ENCODE data around the gene SPEM2.

SPEM2 gene

DNA sequence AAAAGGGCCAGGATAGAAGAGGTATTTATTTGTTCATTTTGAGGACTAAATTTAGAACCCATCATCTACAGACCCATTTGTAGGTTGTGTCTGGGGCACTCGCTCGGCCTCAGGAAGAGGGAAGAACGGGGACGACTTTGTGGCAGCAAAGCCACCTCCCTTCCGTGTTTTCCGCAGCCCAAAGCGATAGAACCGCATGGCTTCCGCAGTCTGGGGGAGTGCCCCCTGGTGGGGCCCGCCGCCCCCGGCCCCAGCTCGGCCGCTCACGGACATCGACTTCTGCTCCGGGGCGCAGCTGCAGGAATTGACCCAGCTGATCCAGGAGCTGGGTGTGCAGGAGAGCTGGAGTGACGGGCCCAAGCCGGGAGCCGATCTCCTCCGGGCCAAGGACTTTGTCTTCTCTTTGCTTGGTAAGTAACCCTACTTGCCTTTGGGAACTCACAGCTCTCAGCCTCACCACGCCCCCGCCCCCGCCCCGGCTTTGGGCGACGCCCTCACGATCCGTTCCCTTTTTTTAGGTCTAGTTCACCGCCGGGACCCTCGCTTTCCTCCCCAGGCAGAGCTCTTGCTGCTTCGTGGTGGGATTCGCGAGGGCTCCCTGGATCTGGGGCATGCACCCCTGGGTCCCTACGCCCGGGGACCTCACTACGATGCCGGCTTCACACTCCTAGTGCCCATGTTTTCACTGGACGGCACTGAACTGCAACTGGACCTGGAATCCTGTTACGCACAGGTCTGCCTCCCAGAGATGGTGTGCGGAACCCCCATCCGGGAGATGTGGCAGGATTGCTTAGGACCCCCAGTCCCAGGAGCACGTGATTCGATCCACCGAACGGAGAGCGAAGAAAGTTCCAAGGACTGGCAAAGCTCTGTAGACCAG, 10.5 kb downstream of the SPEM2 start:
- Histone ChIP-seq H3K9ac (ENCODE audit: low read length) (peak overlapping the region; percentile 74), H4K20me1 (ENCODE audit: insufficient read depth, low read length) (no peaks in the 10 kb centered on the region), H3K4me3 (ENCODE audit: low read depth, low read length, poor library complexity, severe bottlenecking) (peak overlapping the region; percentile 76), H3K9me3 (ENCODE audit: low read length) (no peaks in the 10 kb centered on the region), H3K4me1 (ENCODE audit: insufficient read depth, low read length, severe bottlenecking) (peaks cover 47% of the 10 kb centered on the region), H3K36me3 (ENCODE audit: insufficient read depth, low read length) (peaks cover 3% of the 10 kb centered on the region; the same call in 1 of the 2 replicates), H3K9me2 (ENCODE audit: low read depth, low read length) (no peaks in the 10 kb centered on the region), H3K27ac (ENCODE audit: low read depth, low read length, poor library complexity, severe bottlenecking) (peak overlapping the region; percentile 86), H3K27me3 (ENCODE audit: insufficient read depth, low read length) (peaks cover 17% of the 10 kb centered on the region), H2AFZ (ENCODE audit: low read length) (no peak overlapping the region), H3K4me2 (ENCODE audit: low read length) (peak overlapping the region; percentile 99), H3K79me2 (ENCODE audit: insufficient read depth, low read length) (no peaks in the 10 kb centered on the region), H3F3A (ENCODE audit: insufficient read depth, low read length) (no peaks in the 10 kb centered on the region)
- TF ChIP-seq, protein P1, sequence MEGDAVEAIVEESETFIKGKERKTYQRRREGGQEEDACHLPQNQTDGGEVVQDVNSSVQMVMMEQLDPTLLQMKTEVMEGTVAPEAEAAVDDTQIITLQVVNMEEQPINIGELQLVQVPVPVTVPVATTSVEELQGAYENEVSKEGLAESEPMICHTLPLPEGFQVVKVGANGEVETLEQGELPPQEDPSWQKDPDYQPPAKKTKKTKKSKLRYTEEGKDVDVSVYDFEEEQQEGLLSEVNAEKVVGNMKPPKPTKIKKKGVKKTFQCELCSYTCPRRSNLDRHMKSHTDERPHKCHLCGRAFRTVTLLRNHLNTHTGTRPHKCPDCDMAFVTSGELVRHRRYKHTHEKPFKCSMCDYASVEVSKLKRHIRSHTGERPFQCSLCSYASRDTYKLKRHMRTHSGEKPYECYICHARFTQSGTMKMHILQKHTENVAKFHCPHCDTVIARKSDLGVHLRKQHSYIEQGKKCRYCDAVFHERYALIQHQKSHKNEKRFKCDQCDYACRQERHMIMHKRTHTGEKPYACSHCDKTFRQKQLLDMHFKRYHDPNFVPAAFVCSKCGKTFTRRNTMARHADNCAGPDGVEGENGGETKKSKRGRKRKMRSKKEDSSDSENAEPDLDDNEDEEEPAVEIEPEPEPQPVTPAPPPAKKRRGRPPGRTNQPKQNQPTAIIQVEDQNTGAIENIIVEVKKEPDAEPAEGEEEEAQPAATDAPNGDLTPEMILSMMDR (IDR thresholded peaks at IDR 0.05; ENCODE audit: low read length), result peak; percentile 61
- TF ChIP-seq EZH2 (IDR thresholded peaks at IDR 0.05; ENCODE audit: borderline replicate concordance, low read length), result no peak

DNA sequence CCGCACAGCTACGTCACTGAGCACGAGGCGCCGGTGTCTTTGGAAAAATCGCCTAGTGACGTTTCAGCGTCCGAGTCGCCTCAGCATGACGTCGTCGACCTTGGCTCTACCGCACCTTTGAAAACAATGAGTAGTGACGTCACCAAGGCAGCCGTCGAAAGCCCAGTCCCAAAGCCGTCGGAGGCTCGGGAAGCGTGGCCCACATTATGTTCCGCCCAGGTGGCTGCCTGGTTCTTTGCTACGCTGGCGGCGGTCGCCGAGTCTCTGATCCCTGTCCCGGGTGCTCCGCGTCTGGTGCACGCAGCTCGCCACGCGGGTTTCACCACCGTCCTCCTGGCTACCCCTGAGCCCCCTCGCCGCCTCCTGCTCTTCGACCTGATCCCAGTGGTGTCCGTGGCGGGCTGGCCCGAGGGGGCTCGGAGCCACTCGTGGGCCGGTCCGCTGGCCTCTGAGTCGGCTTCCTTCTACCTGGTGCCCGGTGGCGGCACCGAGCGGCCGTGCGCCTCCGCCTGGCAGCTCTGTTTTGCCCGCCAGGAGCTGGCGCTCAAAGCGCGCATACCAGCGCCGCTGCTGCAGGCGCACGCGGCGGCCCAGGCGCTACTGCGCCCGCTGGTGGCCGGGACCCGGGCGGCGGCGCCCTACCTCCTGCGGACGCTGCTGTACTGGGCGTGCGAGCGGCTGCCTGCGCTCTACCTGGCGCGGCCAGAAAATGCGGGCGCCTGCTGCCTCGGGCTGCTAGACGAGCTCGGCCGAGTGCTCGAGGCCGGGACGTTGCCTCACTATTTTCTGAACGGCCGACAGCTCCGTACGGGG, 11.3 kb downstream of the SPEM2 start:
- Histone ChIP-seq H3K27ac (ENCODE audit: low read depth, low read length, poor library complexity, severe bottlenecking) (peak overlapping the region; percentile 86), H3K9ac (ENCODE audit: low read length) (peak overlapping the region; percentile 74)
- TF ChIP-seq, protein P1 (IDR thresholded peaks at IDR 0.05; ENCODE audit: low read length), result peak; percentile 88
- no peak for TF ChIP-seq EZH2 (IDR thresholded peaks at IDR 0.05; ENCODE audit: borderline replicate concordance, low read length)

DNA sequence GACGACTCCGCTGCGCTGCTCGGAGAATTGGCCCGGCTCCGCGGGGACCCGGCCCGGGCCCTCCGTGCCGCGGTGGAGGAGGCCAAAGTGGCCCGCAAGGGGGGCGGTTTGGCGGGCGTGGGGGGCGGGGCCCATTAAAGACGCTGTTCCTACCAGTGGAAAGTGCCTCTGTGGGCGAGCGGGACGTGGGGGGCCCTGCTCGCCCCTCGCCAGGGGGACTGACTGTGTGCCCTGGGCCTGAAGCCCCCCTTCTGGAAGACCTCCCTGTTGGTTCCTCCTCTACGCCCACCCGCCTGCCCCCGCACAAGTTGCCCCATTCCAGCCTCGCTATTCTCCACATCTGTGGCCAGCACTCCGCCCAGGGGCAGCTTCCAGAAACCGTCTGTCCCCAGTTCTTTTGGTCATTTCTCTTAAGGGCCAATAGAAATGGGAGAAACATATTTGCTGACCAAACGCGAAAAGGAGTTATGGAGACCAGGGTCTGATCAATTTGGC, 12.0 kb downstream of the SPEM2 start:
- H3K27ac ChIP-seq (ENCODE audit: low read depth, low read length, poor library complexity, severe bottlenecking), result no peak overlapping the region
- no peaks in the 10 kb centered on the region for H3K9me3 ChIP-seq (ENCODE audit: low read length)
- H4K20me1 ChIP-seq (ENCODE audit: insufficient read depth, low read length), result no peaks in the 10 kb centered on the region
- H3K9me2 ChIP-seq (ENCODE audit: low read depth, low read length), result no peaks in the 10 kb centered on the region
- peaks cover 3% of the 10 kb centered on the region; the same call in 1 of the 2 replicates for H3K36me3 ChIP-seq (ENCODE audit: insufficient read depth, low read length)
- peak overlapping the region; percentile 76 for H3K4me3 ChIP-seq (ENCODE audit: low read depth, low read length, poor library complexity, severe bottlenecking)
- H3K4me1 ChIP-seq (ENCODE audit: insufficient read depth, low read length, severe bottlenecking), result peaks cover 48% of the 10 kb centered on the region
- no peak overlapping the region for H2AFZ ChIP-seq (ENCODE audit: low read length)
- TF ChIP-seq, protein P1 (IDR thresholded peaks at IDR 0.05; ENCODE audit: low read length), result no peak
- TF ChIP-seq EZH2 (IDR thresholded peaks at IDR 0.05; ENCODE audit: borderline replicate concordance, low read length), result no peak
- no peaks in the 10 kb centered on the region for H3K79me2 ChIP-seq (ENCODE audit: insufficient read depth, low read length)
- H3K9ac ChIP-seq (ENCODE audit: low read length), result peak overlapping the region; percentile 36; the same call in 1 of the 2 replicates
- H3K4me2 ChIP-seq (ENCODE audit: low read length), result peak overlapping the region; percentile 65
- H3F3A ChIP-seq (ENCODE audit: insufficient read depth, low read length), result no peaks in the 10 kb centered on the region
- peaks cover 17% of the 10 kb centered on the region for H3K27me3 ChIP-seq (ENCODE audit: insufficient read depth, low read length)

More for the DNA sequence above, 11.3 kb downstream of the SPEM2 start:
- Histone ChIP-seq H2AFZ (ENCODE audit: low read length) (no peak overlapping the region), H3K4me1 (ENCODE audit: insufficient read depth, low read length, severe bottlenecking) (peaks cover 48% of the 10 kb centered on the region), H3K9me3 (ENCODE audit: low read length) (no peaks in the 10 kb centered on the region), H3K27me3 (ENCODE audit: insufficient read depth, low read length) (peaks cover 17% of the 10 kb centered on the region), H3F3A (ENCODE audit: insufficient read depth, low read length) (no peaks in the 10 kb centered on the region), H3K9me2 (ENCODE audit: low read depth, low read length) (no peaks in the 10 kb centered on the region), H4K20me1 (ENCODE audit: insufficient read depth, low read length) (no peaks in the 10 kb centered on the region), H3K79me2 (ENCODE audit: insufficient read depth, low read length) (no peaks in the 10 kb centered on the region), H3K4me2 (ENCODE audit: low read length) (peak overlapping the region; percentile 99), H3K36me3 (ENCODE audit: insufficient read depth, low read length) (peaks cover 3% of the 10 kb centered on the region; the same call in 1 of the 2 replicates), H3K4me3 (ENCODE audit: low read depth, low read length, poor library complexity, severe bottlenecking) (peak overlapping the region; percentile 76)

Data from OCI-LY1 (cell line).